T-helper 1 cell treated with Interleukin-12 subunit alpha and Interleukin-12 subunit beta and Interleukin-4 antibody, amounts not matched to agents 30 ng/mL and 1 ng/mL, for 36 hours (primary cell): Measurements from ENCODE around the gene CNTN1. TPM values are rescaled to one million over a fixed set of nuclear protein-coding genes. Genes with fewer than 3 reads are reported as not detected.

Experiments used
- intact Hi-C: fragments of 100-400 bp; cut with micrococcal nuclease; formaldehyde crosslinking; loops from one replicate; pipeline ENCODE4 v1.15.1; 2024
- total RNA-seq: library from RNA; stranded (reverse); gene quantifications from 2 replicates; pipeline ENCODE4 v1.2.3, GENCODE V29; 2022

The CNTN1 gene
- total RNA-seq, 1 donor from 2014 or later, result not detected

DNA sequence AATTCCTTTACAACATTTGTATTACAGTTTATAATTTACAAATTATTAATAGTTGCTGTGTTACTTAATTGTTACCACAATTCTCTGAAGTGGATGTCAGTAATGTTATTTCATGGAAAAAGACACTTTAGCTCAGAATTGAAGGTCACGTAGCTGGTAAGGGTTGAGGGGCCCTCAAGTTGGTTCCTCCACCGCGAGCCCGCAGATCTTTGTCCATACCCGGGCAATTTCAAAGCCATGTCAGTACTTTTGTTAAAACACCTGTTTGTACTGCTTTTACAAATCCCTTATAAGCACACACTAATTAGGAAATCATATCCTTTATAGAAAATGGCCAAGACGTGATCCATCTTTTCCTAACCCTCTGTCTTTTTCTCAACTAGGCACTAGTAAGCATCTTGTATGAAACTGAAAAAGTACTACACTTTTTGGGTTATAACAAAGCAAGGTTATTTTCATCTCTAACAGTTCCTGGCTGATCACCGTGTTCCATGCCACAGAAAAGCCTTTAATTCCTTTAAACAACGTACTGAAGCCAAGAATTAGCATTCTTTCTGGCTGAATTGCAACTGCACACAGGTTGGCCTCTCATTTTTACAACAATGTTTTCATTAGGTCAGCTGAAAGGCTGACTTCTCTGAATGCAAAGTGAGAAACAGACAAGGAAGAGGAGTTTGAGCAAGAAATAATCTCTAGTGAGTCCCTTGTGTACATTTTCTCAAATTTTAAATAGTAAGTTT, 76.1 kb downstream of the CNTN1 start:
- intact Hi-C loops, result no loop called here

DNA sequence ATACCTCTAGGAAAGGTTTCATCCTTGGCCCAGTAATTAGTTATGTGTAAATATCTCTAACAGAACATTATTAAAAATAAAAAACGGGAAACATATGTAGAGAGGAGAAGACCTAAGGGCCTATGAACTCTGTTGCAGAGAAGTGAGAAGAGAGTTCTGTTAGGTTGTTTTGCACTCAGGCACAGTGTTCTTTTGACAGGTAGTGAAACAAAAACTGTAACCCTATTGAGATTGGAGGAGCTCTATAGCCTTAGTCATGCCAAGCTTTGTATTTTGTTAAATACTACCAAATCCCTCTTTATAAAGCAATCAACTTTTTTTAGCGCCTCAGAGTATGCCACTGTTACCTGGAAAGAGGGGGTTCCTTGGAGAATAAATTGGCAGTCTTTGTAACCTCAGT, 77.6 kb downstream of the CNTN1 start:
- intact Hi-C loops, result no loop called here

DNA sequence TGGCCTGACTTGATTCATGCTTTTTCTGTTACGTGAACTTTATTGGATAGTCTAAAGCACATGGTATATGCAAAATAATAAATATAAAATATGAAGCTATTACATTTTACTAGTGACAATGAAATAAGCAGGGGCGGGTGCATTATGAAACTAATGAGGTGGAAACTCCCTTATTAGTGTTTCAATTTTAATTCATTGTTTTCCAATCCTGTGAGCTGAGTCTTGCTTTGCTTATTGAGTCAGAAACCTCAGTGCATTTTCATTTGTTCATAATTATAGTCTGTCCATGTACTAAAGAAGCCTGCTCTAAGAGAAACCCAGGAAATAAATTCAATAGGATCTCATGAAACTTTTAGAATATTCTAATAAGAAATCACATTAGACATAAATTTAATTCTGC, 78.5 kb downstream of the CNTN1 start:
- intact Hi-C loops, result no loop called here

DNA sequence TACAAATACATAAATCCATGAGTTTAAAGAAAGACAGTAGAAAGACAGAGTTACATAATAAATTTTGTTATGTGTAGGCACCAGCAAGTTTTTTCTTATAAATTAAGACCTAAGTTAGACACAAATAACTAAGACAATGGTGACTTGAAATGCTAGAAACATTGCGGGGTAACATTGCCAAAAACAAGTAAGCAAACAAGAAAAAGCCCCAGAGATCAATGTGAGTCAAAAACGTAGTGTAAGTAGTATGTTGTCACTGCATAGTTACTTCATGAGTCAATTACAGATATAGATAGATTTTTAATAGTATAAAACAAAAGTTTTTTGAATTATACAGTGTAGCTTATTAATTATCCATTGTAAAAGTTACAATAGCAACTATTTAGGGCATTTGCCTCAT, 83.4 kb downstream of the CNTN1 start:
- intact Hi-C loops, result no loop called here

DNA sequence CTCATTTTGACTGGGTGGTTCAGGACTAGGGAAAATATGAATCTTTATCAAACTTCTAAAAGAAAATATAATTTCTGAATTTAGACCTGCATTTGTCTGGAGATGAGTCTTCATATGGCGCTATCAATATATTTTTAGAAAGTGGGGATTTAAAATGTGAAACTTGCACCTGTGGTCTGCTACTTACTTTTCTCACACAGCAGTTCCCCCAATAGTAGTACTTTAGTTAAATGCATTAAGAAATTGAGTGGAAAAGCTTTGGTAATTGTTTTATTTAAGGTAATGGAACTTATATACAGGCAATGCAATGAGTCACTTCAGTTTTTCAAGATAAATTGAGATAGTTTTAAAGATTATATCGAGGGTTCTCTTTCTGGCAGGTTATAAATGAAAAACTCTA, 91.9 kb downstream of the CNTN1 start:
- intact Hi-C loops, result no loop called here

DNA sequence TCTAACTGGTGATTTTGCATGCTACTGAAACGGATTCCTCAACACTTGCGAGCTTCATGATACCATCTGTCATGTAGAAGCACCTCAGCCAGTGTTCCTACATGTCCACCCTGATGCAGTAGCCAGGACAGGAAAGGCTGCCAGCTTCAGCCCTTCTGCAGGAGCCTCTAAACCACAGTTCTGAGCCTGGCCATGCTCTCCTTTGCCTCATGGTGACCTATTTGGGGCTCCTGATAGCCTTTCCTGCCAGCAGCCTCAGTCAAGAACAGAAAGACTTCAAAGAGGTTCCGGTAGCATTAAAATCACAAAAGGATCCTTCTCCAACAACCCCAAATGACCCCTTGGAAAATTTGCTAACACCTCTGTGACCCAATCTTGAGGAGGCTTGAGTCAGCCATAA, 96.0 kb downstream of the CNTN1 start:
- intact Hi-C loops, result no loop called here

DNA sequence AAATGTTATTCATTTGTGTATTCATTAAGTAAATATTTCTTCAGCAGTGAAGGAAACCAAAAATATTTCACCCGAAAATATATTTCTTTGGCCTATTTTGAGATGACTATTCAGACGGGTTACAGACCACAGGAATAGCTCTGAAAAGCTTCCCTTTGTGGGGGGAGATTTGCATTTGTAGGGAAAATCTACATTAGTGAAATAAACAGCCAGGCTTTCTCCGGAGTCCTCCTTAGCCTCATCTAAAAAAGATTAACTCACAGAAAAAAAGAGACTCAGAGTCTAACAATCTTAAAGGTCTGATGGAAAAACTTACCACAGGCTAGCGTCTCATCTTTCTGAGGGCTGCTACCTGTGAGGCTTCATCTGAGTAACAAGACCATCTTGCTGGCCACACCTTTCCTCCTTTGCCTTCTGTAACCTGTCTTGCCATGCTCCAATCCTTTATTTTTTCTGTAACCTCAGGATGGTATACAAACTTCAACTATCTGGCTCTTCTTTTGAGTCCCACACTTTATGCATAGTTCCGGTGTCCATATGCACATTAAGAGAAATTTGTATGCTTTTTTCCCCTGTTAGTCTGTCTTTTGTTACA, 100.7 kb downstream of the CNTN1 start:
- intact Hi-C loops, result no loop called here

DNA sequence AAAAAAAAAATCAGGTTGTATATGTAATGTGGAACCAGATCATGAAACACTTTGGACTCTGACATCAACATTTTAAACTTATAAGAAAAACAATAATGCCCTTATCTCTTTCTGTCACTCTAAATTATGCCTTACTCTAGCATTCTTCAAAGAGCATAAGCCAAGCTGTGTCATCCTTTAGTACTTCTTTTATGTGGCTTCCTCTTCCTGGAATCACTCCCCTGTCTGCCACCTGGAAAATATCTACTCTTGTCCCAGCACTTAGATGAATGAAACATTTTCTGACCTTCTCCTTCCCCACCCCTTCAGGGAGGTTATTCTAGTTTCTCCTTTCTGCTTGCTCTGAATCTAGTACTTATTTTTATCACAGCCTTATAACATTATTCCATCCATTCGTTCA, 101.2 kb downstream of the CNTN1 start:
- intact Hi-C loops, result no loop called here

DNA sequence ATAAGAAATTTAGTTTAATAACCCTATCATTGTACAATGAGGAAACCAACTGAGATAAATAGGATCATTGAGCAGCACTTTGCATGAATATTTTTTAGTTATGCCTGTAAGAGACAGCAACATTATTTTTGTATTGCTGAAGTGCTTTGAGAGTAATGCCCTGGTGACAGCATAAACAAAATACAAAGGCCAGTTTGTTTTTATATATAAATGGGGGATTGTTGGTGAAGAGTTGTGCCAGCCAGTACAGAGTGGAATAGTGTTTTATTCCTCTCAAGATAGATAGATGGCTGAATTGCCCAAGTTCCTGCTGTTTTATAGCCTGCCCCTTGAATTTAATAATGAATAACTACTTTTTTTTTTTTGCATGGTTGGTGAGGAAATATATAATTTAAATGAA, 101.8 kb downstream of the CNTN1 start:
- intact Hi-C loops, result no loop called here

DNA sequence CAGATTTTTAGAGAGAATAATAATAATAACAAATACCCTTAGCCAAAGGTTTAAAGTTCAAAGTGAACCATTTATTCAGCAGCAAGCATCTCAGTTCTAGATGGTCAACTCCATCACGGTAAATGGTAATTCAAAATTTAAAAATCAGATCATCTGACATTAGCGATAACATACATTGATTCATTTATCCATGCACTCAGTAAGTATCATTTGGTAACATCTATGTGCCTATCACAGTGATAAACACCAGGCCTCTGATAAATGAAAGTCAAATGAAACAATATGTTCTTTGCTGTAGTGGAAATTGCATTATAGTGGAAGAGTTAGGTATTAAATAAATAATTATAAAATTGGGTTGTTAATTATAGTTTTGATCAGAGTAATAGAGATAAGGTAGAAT, 108.8 kb downstream of the CNTN1 start:
- intact Hi-C loops, result no loop called here

DNA sequence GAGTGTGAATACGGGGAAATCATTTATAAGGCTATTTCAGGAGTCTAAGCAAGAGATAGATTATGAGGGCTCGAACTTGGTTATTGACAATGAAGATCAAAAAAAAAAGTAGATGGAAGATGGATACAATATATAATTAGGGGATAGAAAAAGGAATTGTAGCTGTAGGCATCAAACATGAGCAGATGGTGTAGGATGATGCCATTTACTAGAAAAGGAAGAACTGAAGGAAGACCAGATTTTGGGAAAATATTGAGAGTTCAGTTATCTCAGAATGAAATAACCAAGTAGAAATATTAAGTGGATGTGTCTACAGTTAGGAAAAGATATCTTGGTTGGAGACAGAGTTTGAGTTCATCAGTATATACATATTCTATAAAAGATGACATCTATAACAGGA, 109.6 kb downstream of the CNTN1 start:
- intact Hi-C loops, result no loop called here

DNA sequence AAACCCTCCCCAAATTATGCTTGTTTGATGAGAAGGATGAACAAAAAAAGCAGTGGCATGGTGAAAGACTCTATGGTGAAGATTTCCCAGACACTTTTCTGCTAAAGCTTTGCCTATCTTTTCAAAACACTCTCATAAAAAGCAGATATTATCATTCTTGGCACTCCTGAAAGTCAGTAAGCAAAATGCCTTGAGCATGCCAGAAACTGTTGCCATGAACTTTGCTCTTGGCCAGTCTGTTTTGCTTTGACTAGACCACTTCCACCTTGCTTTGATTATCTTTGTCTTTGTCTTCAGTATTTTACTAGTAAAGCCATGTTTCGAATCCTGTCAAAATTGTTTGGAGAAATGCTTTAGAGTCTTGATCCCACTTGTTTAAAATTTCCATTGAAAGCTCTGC, 110.4 kb downstream of the CNTN1 start:
- intact Hi-C loops, result no loop called here

DNA sequence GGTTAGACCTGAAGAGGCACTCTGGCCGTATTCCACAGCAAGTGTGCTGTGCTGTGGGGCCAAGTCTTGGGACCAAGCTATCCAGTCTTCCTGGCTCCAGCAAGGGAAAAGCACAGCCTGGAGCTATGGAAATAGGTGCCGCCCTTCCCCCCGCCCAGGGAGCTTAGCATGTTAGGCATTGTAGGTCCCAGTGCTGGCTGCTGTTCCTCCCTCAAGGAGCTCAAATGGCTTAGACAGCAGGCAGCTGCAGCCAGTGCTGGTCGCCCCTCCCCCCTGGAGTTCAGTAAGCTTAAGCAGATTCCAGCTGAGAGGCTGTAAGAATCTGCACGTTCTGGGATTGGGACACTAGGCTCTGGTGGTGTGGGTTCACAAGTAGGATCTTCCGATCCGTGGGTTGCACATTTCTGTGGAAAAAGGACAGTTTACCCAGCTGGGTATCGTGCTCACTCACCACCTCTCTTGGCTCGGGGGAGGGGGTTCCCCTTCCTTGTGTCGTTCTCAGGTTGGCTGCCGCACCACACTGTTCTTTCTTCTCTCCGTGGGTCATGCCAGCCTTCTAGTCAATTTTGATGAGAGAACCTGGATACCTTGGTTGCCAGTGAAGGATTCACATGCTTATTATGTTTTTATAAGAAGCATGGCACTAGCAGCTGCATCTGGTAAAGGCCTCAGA, 127.3 kb downstream of the CNTN1 start:
- intact Hi-C loops, result no loop called here

DNA sequence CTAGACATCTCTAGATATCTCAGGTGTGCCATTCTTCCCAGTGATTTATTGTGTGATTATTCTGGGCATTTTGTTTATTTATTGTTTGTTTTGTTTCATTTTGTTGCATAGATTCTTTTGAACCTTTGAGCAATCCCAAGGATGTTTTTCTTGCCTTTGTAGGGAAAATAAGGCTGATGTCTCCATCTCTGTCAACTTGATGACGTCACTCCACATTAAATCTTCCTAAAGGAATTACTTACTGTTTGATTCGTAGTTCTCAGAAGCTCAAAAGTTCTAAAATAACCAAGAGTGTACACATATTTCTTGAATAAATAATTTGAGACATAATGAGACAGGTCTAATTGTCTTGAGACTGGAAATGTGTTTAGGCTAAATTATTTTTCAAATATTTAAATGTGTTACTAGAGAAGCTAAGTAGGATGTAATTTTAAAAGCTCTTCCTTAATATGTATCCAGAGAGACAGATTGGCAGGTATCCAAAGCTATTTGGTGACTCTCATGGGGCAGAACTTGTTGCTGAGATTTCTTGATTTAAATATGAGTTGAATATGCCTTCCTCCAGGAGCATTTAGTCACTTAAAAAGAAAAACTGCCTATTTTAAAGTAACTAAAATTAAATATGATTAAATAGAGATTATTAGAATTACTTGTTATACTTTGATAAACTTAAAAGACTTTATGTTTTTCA, 128.7 kb downstream of the CNTN1 start:
- intact Hi-C loops, result no loop called here

DNA sequence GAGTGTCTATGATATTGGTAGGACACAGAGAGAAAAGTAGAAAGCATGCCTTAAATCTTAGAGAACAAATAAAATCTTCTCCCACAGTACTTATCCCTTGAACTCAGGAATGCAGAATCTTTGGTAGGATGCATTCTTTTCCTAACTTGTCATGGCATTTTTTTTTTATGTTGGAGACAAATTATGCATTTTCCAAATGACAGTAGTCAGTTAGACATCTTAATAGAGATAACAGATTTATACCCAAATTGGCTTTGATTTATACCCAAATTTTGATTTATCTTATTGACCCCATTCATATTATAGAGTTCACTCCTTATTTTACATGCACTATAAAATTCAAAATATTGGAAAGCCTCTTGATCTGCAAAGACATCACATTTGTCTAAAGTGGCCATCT, 132.9 kb downstream of the CNTN1 start:
- intact Hi-C loops, result no loop called here

DNA sequence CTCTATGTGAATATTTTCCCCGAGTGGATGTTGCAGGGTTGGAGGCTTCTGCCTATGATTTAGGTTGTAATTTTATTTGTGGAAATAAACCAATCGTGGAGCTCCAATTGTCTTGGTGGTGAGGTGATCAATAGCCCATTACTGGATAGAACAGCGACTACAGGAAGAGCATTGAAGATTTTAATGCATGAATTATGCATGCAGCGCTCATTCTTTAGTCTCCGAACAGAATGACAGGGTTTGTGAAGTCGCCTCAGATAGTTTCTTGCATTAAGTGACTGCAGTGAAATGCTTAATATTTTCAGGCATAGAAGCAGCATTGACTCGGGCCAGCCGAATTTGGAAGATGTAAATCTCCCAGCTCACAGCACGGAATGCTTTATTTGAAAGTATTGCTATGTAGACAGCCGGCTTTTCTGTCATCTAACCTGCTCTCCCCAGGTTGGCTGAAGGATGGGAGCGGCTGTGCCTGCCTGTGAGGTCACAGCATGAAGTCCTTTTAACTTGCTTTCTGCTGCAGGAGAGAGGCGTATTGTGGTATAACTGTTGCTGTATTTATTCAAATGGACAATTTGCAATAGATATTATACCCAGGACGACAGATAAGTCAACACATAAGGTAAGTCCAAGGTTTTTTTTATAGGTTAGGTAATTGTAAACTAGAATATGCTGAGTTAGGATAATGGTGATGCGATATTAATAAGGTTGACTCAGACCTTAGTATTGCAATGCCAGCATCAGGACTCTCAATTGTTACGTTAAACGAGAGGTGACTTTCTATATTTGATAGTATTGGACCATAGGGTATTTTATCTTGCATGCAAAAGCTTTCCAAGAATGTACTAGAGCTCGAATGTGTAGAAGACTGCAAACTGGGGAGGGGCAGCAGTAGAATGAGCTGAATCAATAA, 135.7 kb downstream of the CNTN1 start:
- intact Hi-C loops, result no loop called here

DNA sequence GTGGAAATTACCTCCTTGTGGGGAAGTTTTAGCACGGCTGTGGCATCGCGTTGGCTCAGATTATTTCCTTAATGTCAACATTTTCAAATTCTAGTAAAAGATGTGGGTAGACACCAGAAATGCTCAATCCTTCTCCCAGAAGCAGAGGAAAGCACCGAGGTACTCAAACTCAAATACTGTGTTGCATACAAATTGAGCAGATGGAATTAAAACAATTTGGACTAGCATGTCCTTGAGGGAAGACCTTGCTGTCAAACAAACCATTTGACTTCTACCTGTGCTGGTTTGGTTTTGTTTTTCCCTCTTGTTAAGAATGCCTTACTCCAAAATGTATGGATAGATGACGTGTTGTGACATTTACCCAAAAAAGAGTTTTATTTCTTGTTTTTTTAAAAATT, 136.4 kb downstream of the CNTN1 start:
- intact Hi-C loops, result no loop called here

DNA sequence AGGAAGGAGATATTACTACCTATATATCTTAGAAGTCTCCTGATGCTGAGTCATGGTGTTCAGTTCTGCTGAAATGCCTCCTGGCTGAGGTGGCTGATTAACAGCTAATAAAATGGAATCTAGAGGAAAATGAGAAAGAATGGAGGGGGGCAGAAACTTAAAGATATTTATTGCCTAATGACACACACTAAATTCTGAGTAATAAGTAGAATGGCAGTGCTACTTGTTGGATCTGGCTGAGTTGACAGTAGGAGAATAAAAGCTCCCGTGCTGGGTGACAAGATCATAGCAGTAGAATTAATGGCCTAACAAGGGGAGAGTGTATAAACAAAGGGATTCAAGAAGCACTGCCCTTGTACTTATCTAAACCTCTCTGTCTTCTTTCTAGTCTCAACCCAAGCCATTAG, 137.5 kb downstream of the CNTN1 start:
- intact Hi-C loops, result no loop called here

DNA sequence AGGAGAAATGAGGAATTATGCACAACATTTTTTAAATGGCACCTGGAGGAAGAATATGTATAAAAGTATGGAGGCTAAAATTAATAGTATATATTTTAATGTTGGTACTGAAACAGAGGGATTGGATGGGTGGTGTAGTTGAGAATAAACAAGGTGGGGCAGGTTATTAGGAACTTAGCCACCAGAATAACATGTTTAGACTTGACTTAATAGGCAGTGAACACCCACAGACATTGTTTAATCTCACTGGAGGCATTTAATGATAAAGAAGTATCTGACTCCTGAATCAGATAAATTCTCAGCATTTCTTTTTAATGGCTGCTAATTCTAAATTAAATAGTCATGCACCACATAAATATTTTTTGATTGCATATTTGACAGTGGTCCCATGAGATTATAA, 139.7 kb downstream of the CNTN1 start:
- intact Hi-C loops, result no loop called here

DNA sequence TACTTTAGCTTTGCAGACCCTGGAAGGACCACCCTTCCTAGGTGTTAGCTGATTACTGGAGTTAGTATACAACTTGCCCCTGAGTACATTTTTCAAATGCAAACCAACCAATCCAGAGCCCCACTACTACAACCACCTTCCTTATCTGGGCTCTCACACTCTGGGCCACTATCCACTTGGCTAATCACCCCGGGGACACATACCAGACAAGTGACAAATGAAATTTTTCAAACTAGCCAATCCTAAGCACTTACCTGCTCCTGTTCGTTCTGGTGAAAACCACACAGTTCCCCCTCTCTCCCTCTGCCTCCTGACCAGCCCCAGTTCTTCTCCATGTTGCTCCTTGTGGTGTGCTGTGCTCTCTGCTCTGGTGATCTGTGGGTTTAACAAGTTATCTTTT, 140.4 kb downstream of the CNTN1 start:
- intact Hi-C loops, result no loop called here

DNA sequence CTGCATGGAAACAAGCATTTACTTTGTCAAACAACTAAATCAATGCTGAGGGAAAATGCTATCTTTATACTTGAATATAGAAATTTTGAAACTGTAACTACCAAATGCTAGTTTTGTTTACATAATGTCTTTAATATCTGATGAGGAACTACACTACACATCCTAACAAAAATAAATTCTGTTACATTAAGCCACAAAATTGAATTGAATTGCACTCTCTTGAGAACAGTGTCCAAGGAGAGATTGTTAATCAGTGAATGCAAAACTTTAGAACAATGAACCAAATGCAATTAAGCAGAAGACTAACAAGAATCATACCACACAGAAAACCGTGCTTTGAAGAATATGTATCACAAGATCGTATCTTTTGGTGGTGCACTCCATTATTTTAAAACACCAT, 141.6 kb downstream of the CNTN1 start:
- intact Hi-C loops, result no loop called here
